ENCODE data around the gene GGA1. TPM values are rescaled to one million over a fixed set of nuclear protein-coding genes. Genes with fewer than 3 reads are reported as not detected.

The GGA1 gene
- total and polyA plus RNA-seq, 10 of the 15 experiments (the other 5 are each of a cell fraction or from before 2014, with no cell fraction given), result 1.4 to 79.4 (median 44.4) TPM

GRCh38 chr22:37631448-37632173 is 23.0 kb downstream of the GGA1 start:
- ATAC-seq (no peak), DNase-seq (ENCODE audit: low read depth, low spot score) (no peak), FAIRE-seq (no peak)
- Histone ChIP-seq H3K27ac (ENCODE audit: control insufficient read depth, insufficient read depth) (no peak overlapping the region; the same call in 1 of the 2 replicates), H3K36me3 (ENCODE audit: control insufficient read depth in 2 of 2, insufficient read depth in 2 of 2, low read length in 1 of 2) (peaks cover 3 to 7% of the 10 kb centered on the region in 2 experiments; a peak in 3 of 4 replicates), H3K4me1 (ENCODE audit: control insufficient read depth, insufficient read depth, low read length) (peaks cover 62% of the 10 kb centered on the region), H3K9ac (ENCODE audit: control insufficient read depth, insufficient read depth, low read length) (no peak overlapping the region), H2AFZ (ENCODE audit: control insufficient read depth, low read depth, low read length) (no peak overlapping the region), H3K4me3 (no peak overlapping the region), H4K20me1 (ENCODE audit: control insufficient read depth, insufficient read depth) (no peaks in the 10 kb centered on the region), H3K9me3 (replicated peaks; ENCODE audit: control insufficient read depth, insufficient read depth, low read length) (no peaks in the 10 kb centered on the region), H3K4me2 (ENCODE audit: control insufficient read depth, insufficient read depth) (no peak overlapping the region), H3K27me3 (replicated peaks in 1 of 2; ENCODE audit: control insufficient read depth in 2 of 2, insufficient read depth in 2 of 2, low read length in 1 of 2) (no peaks in the 10 kb centered on the region), H3K79me2 (ENCODE audit: control insufficient read depth, insufficient read depth, low read length) (no peaks in the 10 kb centered on the region)
- BruUV-seq (replicated peaks), result no TSS peak
- in situ Hi-C loops (cut with MboI) (no loop called here), intact Hi-C loops (cut with micrococcal nuclease; ENCODE audit: unreplicated experiment) (loop anchor here (2.0 kb wide), 1 partner anchor 45 kb away; no protein-coding TSS in a partner anchor)
- WGBS (ENCODE audit: insufficient coverage, insufficient replicate concordance, low lambda C conversion rate, missing lambda C conversion rate), result 94% methylated on average over 18 of the region's 19 CpGs
- ChIA-PET POLR2A (interaction anchor here (0.9 to 8.2 kb wide), 5 partner anchors 12 to 44 kb away, joined by 4 to 67 read pairs (median 21); partner anchors contain the start of genes GGA1, LGALS1 and PDXP), RAD21 (ENCODE audit: unreplicated experiment) (interaction anchor here (0.5 to 4.0 kb wide), 6 partner anchors 11 to 66 kb away, joined by 3 to 47 read pairs (median 20); partner anchors contain the start of genes GGA1 and PDXP), CTCF (interaction anchor here (1.7 to 15.9 kb wide), 5 partner anchors 12 to 47 kb away, joined by 6 to 396 read pairs (median 95); partner anchors contain the start of genes GGA1, LGALS1 and NOL12), SMC1A (ENCODE audit: uncharacterized antibody, unreplicated experiment) (interaction anchor here (1.2 to 4.1 kb wide), 4 partner anchors 11 to 44 kb away, joined by 4 to 27 read pairs (median 20); partner anchors contain the start of genes GGA1 and LGALS1)
- no peak for TF ChIP-seq E2F4 (IDR thresholded peaks at IDR 0.05; ENCODE audit: low read depth, low read length)
- no peak for TF ChIP-seq CREB1 (IDR thresholded peaks at IDR 0.05; ENCODE audit: low read depth)
- TF ChIP-seq MEF2A (IDR thresholded peaks at IDR 0.05; ENCODE audit: insufficient read depth, low read depth, low read length), result no peak
- no peak for TF ChIP-seq RFX5 (IDR thresholded peaks at IDR 0.05; ENCODE audit: low read depth, low read length)
- no peak for TF ChIP-seq ESRRA (IDR thresholded peaks at IDR 0.05; ENCODE audit: low read length)
- no peak; the same call in 1 of the 2 replicates for TF ChIP-seq POLR2A (IDR thresholded peaks at IDR 0.05; ENCODE audit: low read depth, low read length)
- TF ChIP-seq RUNX3 (IDR thresholded peaks at IDR 0.05; ENCODE audit: low read length), result no peak
- no peak for TF ChIP-seq POU2F2 (IDR thresholded peaks at IDR 0.05; ENCODE audit: borderline replicate concordance, low read depth, low read length)
- TF ChIP-seq PAX5 (IDR thresholded peaks at IDR 0.05; ENCODE audit: borderline replicate concordance, low read depth, low read length), result no peak
- TF ChIP-seq NFYB (IDR thresholded peaks at IDR 0.05; ENCODE audit: insufficient read depth, low read depth, low read length), result no peak
- TF ChIP-seq, protein P1, sequence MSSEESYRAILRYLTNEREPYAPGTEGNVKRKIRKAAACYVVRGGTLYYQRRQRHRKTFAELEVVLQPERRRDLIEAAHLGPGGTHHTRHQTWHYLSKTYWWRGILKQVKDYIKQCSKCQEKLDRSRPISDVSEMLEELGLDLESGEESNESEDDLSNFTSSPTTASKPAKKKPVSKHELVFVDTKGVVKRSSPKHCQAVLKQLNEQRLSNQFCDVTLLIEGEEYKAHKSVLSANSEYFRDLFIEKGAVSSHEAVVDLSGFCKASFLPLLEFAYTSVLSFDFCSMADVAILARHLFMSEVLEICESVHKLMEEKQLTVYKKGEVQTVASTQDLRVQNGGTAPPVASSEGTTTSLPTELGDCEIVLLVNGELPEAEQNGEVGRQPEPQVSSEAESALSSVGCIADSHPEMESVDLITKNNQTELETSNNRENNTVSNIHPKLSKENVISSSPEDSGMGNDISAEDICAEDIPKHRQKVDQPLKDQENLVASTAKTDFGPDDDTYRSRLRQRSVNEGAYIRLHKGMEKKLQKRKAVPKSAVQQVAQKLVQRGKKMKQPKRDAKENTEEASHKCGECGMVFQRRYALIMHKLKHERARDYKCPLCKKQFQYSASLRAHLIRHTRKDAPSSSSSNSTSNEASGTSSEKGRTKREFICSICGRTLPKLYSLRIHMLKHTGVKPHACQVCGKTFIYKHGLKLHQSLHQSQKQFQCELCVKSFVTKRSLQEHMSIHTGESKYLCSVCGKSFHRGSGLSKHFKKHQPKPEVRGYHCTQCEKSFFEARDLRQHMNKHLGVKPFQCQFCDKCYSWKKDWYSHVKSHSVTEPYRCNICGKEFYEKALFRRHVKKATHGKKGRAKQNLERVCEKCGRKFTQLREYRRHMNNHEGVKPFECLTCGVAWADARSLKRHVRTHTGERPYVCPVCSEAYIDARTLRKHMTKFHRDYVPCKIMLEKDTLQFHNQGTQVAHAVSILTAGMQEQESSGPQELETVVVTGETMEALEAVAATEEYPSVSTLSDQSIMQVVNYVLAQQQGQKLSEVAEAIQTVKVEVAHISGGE (CRISPR knock-in tag; IDR thresholded peaks at IDR 0.05), result no peak
- TF ChIP-seq SP1 (IDR thresholded peaks at IDR 0.05; ENCODE audit: low read depth, low read length), result no peak
- TF ChIP-seq SMAD5 (IDR thresholded peaks at IDR 0.05; ENCODE audit: low read depth), result no peak
- no peak for TF ChIP-seq ZBED1 (IDR thresholded peaks at IDR 0.05; ENCODE audit: borderline replicate concordance)
- no peak for TF ChIP-seq TAF1 (IDR thresholded peaks at IDR 0.05; ENCODE audit: borderline replicate concordance, low read depth, low read length)
- no peak for TF ChIP-seq FOS (IDR thresholded peaks at IDR 0.05; ENCODE audit: borderline replicate concordance, extremely low read depth, insufficient read length)

Measured in GM12878 (cell line).